ENCODE results near the gene CCDC8. TPM values are rescaled to one million over a fixed set of nuclear protein-coding genes. Genes with fewer than 3 reads are reported as not detected.
"Not testable (repeated sequence)": the region's sequence is repeated elsewhere in the genome, so short reads cannot be mapped to it uniquely, and the experiment has no call there.

Gene CCDC8
- total and polyA plus RNA-seq, 2 experiments from 2014 or later = 5.6 to 16.5 TPM

GRCh38 chr19:46402725-46403124 lies 10.6 kb downstream of the CCDC8 start (continued):
- TF ChIP-seq, protein P1, sequence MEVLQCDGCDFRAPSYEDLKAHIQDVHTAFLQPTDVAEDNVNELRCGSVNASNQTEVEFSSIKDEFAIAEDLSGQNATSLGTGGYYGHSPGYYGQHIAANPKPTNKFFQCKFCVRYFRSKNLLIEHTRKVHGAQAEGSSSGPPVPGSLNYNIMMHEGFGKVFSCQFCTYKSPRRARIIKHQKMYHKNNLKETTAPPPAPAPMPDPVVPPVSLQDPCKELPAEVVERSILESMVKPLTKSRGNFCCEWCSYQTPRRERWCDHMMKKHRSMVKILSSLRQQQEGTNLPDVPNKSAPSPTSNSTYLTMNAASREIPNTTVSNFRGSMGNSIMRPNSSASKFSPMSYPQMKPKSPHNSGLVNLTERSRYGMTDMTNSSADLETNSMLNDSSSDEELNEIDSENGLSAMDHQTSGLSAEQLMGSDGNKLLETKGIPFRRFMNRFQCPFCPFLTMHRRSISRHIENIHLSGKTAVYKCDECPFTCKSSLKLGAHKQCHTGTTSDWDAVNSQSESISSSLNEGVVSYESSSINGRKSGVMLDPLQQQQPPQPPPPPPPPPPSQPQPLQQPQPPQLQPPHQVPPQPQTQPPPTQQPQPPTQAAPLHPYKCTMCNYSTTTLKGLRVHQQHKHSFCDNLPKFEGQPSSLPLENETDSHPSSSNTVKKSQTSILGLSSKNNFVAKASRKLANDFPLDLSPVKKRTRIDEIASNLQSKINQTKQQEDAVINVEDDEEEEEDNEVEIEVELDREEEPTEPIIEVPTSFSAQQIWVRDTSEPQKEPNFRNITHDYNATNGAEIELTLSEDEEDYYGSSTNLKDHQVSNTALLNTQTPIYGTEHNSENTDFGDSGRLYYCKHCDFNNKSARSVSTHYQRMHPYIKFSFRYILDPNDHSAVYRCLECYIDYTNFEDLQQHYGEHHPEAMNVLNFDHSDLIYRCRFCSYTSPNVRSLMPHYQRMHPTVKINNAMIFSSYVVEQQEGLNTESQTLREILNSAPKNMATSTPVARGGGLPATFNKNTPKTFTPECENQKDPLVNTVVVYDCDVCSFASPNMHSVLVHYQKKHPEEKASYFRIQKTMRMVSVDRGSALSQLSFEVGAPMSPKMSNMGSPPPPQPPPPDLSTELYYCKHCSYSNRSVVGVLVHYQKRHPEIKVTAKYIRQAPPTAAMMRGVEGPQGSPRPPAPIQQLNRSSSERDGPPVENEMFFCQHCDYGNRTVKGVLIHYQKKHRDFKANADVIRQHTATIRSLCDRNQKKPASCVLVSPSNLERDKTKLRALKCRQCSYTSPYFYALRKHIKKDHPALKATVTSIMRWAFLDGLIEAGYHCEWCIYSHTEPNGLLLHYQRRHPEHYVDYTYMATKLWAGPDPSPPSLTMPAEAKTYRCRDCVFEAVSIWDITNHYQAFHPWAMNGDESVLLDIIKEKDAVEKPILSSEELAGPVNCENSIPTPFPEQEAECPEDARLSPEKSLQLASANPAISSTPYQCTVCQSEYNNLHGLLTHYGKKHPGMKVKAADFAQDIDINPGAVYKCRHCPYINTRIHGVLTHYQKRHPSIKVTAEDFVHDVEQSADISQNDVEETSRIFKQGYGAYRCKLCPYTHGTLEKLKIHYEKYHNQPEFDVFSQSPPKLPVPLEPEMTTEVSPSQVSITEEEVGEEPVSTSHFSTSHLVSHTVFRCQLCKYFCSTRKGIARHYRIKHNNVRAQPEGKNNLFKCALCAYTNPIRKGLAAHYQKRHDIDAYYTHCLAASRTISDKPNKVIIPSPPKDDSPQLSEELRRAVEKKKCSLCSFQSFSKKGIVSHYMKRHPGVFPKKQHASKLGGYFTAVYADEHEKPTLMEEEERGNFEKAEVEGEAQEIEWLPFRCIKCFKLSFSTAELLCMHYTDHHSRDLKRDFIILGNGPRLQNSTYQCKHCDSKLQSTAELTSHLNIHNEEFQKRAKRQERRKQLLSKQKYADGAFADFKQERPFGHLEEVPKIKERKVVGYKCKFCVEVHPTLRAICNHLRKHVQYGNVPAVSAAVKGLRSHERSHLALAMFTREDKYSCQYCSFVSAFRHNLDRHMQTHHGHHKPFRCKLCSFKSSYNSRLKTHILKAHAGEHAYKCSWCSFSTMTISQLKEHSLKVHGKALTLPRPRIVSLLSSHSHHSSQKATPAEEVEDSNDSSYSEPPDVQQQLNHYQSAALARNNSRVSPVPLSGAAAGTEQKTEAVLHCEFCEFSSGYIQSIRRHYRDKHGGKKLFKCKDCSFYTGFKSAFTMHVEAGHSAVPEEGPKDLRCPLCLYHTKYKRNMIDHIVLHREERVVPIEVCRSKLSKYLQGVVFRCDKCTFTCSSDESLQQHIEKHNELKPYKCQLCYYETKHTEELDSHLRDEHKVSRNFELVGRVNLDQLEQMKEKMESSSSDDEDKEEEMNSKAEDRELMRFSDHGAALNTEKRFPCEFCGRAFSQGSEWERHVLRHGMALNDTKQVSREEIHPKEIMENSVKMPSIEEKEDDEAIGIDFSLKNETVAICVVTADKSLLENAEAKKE (CRISPR knock-in tag; IDR thresholded peaks at IDR 0.05) = no peak
- TF ChIP-seq EZH2phosphoT487 (IDR thresholded peaks at IDR 0.05; ENCODE audit: unreplicated experiment) (no peak), EZH2 (IDR thresholded peaks at IDR 0.05; ENCODE audit: low read depth, unreplicated experiment) (no peak), STAT1 (IDR thresholded peaks at IDR 0.05; ENCODE audit: unreplicated experiment) (no peak), NANOG (IDR thresholded peaks at IDR 0.05; ENCODE audit: borderline replicate concordance) (no peak), ZNF331 (CRISPR knock-in tag; IDR thresholded peaks at IDR 0.05; ENCODE audit: low read depth) (no peak)

DNA sequence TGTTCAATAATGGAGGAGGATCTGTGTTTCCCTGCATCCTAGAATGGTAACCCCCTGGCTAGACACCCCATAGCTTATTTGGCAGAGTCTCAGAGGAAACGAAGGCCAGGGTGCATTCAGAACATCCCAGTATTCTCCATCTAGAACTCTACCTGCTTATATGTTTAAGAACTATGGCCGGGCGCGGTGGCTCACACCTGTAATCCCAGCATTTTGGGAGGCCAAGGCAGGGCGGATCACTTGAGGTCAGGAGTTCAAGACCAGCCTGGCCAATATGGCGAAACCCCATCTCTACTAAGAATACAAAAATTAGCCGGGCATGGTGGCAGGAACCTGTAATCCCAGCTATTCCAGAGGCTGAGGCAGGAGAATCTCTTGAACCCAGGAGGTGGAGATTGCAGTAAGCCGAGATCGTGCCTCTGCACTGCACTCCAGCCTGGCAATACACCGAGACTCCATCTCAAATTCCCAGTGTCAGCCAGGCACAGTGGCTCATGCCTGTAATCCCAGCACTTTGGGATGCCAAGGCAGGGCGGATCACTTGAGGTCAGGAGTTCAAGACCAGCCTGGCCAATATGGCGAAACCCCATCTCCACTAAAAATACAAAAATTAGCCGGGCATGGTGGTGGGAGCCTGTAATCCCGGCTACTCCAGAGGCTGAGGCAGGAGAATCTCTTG lies 15.4 kb downstream of the CCDC8 start:
- peak overlapping the region; percentile 25; the same call in 1 of the 2 replicates for H3K4me2 ChIP-seq
- H3K79me2 ChIP-seq (replicated peaks; ENCODE audit: insufficient read depth); DNase-seq (ENCODE audit: low spot score); ATAC-seq; H2AFZ ChIP-seq; H3K27ac ChIP-seq (ENCODE audit: low read depth); H3K9me2 ChIP-seq (ENCODE audit: insufficient read depth); H3K4me3 Mint-ChIP-seq; H3K27me3 ChIP-seq (ENCODE audit: insufficient read depth); H3K4me3 ChIP-seq; H3K4me1 ChIP-seq (ENCODE audit: insufficient read depth); H3K36me3 ChIP-seq (ENCODE audit: insufficient read depth); H4K20me1 ChIP-seq (replicated peaks; ENCODE audit: insufficient read depth); H3K9me3 Mint-ChIP-seq; H3K36me3 Mint-ChIP-seq (ENCODE audit: low read depth); H3K27ac Mint-ChIP-seq: not testable (repeated sequence)
- peaks cover 13% of the 10 kb centered on the region for H3K27me3 Mint-ChIP-seq (ENCODE audit: insufficient read depth, low read depth, poor library complexity)
- peaks cover 17% of the 10 kb centered on the region for H3F3A ChIP-seq (replicated peaks; ENCODE audit: low read depth)
- H3K4me1 Mint-ChIP-seq = peaks cover 18% of the 10 kb centered on the region; the same call in 2 of the 3 replicates
